ENCODE measurements around the gene LTC4S. TPM values are rescaled to one million over a fixed set of nuclear protein-coding genes. Genes with fewer than 3 reads are reported as not detected.
A peak's percentile ranks its signal among the peaks of the same experiment; 100 is the strongest.

LTC4S gene
- total RNA-seq, 1 donor from 2014 or later = 2.6 TPM

GRCh38 chr5:179836225-179837019, 42.6 kb downstream of the LTC4S start:
- peak overlapping the region; percentile 63 for H3K27ac Mint-ChIP-seq
- POLR2A ChIA-PET = interaction anchor here (0.5 to 1.9 kb wide), 9 partner anchors 9 to 1727 kb away, joined by 3 to 9 read pairs (median 4); no protein-coding TSS in a partner anchor
- intact Hi-C loops (cut with micrococcal nuclease) = loop anchor here (1.0 to 2.0 kb wide), 4 partner anchors 16 to 34 kb away; partner anchors contain the start of genes MRNIP and SQSTM1
- H3K36me3 Mint-ChIP-seq (ENCODE audit: low read depth) = peaks cover 79% of the 10 kb centered on the region
- H3K4me3 Mint-ChIP-seq = no peak overlapping the region
- no peak for TF ChIP-seq CTCF (IDR thresholded peaks at IDR 0.05)
- CTCF ChIA-PET = interaction anchor here (0.6 to 1.3 kb wide), 3 partner anchors 21 to 213 kb away, joined by 3 read pairs; partner anchors contain the start of gene HNRNPH1
- ATAC-seq (ENCODE audit: low read depth) (peak; percentile 92), DNase-seq (no peak)
- H3K9me3 Mint-ChIP-seq = no peaks in the 10 kb centered on the region
- H3K4me1 Mint-ChIP-seq = peaks cover 15% of the 10 kb centered on the region
- H3K27me3 Mint-ChIP-seq = no peaks in the 10 kb centered on the region

DNA sequence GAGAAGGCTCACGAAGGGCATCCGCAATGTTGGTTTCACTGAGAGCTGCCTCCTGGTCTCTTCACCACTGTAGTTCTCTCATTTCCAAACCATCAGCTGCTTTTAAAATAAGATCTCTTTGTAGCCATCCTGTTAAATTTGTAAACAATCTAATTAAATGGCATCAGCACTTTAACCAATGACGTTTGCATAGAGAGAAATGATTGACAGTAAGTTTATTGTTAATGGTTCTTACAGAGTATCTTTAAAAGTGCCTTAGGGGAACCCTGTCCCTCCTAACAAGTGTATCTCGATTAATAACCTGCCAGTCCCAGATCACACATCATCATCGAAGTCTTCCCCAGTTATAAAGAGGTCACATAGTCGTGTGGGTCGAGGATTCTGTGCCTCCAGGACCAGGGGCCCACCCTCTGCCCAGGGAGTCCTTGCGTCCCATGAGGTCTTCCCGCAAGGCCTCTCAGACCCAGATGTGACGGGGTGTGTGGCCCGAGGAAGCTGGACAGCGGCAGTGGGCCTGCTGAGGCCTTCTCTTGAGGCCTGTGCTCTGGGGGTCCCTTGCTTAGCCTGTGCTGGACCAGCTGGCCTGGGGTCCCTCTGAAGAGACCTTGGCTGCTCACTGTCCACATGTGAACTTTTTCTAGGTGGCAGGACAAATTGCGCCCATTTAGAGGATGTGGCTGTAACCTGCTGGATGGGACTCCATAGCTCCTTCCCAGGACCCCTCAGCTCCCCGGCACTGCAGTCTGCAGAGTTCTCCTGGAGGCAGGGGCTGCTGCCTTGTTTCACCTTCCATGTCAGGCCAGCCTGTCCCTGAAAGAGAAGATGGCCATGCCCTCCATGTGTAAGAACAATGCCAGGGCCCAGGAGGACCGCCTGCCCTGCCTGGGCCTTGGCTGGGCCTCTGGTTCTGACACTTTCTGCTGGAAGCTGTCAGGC, 43.6 kb downstream of the LTC4S start:
- ChIA-PET CTCF (interaction anchor here (0.6 to 1.3 kb wide), 3 partner anchors 20 to 214 kb away, joined by 3 read pairs; partner anchors contain the start of gene HNRNPH1), POLR2A (interaction anchor here (0.5 to 1.9 kb wide), 9 partner anchors 10 to 1728 kb away, joined by 3 to 9 read pairs (median 4); no protein-coding TSS in a partner anchor)
- H3K9me3 Mint-ChIP-seq = no peaks in the 10 kb centered on the region

GRCh38 chr5:179839328-179840256, 45.8 kb downstream of the LTC4S start:
- no peak for DNase-seq
- no peak for TF ChIP-seq CTCF (IDR thresholded peaks at IDR 0.05)
- intact Hi-C loops (cut with micrococcal nuclease) = no loop called here
- ATAC-seq (ENCODE audit: low read depth) = no peak
- Mint-ChIP-seq H3K9me3 (no peaks in the 10 kb centered on the region), H3K4me3 (no peak overlapping the region), H3K4me1 (peaks cover 15% of the 10 kb centered on the region), H3K27me3 (no peaks in the 10 kb centered on the region), H3K36me3 (ENCODE audit: low read depth) (peaks cover 80% of the 10 kb centered on the region), H3K27ac (no peak overlapping the region)
- ChIA-PET POLR2A (interaction anchor here (0.7 kb wide), 1 partner anchor 13 kb away, joined by 3 read pairs; no protein-coding TSS in a partner anchor), CTCF (no interaction called here)

More for the DNA sequence above, 43.6 kb downstream of the LTC4S start:
- intact Hi-C loops (cut with micrococcal nuclease) = loop anchor here (2.0 kb wide), 2 partner anchors 17 to 35 kb away; partner anchors contain the start of gene SQSTM1
- Mint-ChIP-seq H3K36me3 (ENCODE audit: low read depth) (peaks cover 78% of the 10 kb centered on the region), H3K27me3 (no peaks in the 10 kb centered on the region), H3K4me3 (no peak overlapping the region), H3K4me1 (peaks cover 15% of the 10 kb centered on the region), H3K27ac (peak overlapping the region; percentile 63)
- ATAC-seq (ENCODE audit: low read depth) (no peak), DNase-seq (no peak)
- TF ChIP-seq CTCF (IDR thresholded peaks at IDR 0.05) = no peak

DNA sequence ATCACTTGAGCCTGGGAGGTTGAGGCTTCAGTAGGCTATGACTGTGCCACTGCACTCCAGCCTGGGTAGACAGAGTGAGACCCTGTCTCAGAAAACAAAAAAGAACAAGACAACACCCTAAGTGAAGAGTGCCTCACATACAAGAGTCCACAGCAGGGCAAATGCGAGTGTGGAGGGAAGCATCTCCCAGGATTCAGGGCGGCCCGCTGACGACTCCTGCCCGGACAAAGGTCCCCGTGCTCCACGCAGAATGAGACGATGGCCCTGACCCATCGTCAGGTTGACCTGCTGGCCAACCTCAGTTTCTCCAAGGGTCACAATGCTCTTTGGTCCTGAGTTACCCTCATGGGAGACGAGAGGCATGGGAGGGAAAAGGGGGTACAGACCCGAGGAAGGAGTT, 46.5 kb downstream of the LTC4S start:
- H3K27ac Mint-ChIP-seq = no peak overlapping the region
- H3K9me3 Mint-ChIP-seq = peaks cover 3% of the 10 kb centered on the region
- H3K27me3 Mint-ChIP-seq = no peaks in the 10 kb centered on the region
- ATAC-seq (ENCODE audit: low read depth) (no peak), DNase-seq (no peak)
- no peak overlapping the region for H3K4me3 Mint-ChIP-seq
- POLR2A ChIA-PET = no interaction called here
- peaks cover 15% of the 10 kb centered on the region for H3K4me1 Mint-ChIP-seq
- CTCF ChIA-PET = no interaction called here
- TF ChIP-seq CTCF (IDR thresholded peaks at IDR 0.05) = no peak
- intact Hi-C loops (cut with micrococcal nuclease) = no loop called here
- peaks cover 83% of the 10 kb centered on the region for H3K36me3 Mint-ChIP-seq (ENCODE audit: low read depth)
